ENCODE results near the gene BABAM2.

GRCh38 chr2:28348149-28348567, 457.6 kb downstream of the BABAM2 start:
- no peak for TF ChIP-seq CTCF (IDR thresholded peaks at IDR 0.05; ENCODE audit: low read length)
- TF ChIP-seq EZH2phosphoT487 (IDR thresholded peaks at IDR 0.05; ENCODE audit: low read length), result no peak
